K562 (cell line): ENCODE measurements around the gene ARID5B. TPM values are rescaled to one million over a fixed set of nuclear protein-coding genes. Genes with fewer than 3 reads are reported as not detected.
A peak's percentile ranks its signal among the peaks of the same experiment; 100 is the strongest.

Experiments
- ATAC-seq: fragments of 200-7000 bp; cut with Tn5 transposase; 3 replicates; pipeline ENCODE4 v1.9.1; 2020; ENCODE audit warnings: moderate library complexity
- BruUV-seq: library from RNA; stranded (reverse); fragments of 400-500 nt; replicated peaks from 2 replicates; lab custom pipeline; 2021; lab: Mats Ljungman, UMichigan
- CTCF ChIA-PET: fragments of 300-600 bp; formaldehyde crosslinking; extraction: SDS; loops from one replicate; lab custom pipeline; 2021; ENCODE audit warnings: low intra/inter-chr PET ratio; lab: Yijun Ruan, JAX
- POLR2A ChIA-PET: fragments of 300-600, 350-650 bp; sonication (Branson Sonifier 250); formaldehyde crosslinking; extraction: SDS; loops from one replicate; lab custom pipeline; 2021; ENCODE audit warnings: antibody characterized with exemption, inconsistent platforms; lab: Yijun Ruan, JAX
- DNase-seq, 4 experiments: peaks; one replicate each; pipeline versions ENCODE4 v3.0.0 to v3.0.0-alpha.2; 2011 to 2018; ENCODE audit warnings: low spot score in 3 of 4, mixed read lengths in 3 of 4; ENCODE audit errors: extremely low read depth in 1 of 4
- FAIRE-seq: peaks from 2 replicates; lab custom pipeline; 2011; peaks lifted over from hg19 to GRCh38; lab: Jason Lieb, UNC
- H2AFZ ChIP-seq: 2 replicates; pipeline ENCODE4 v1.6.0; 2011; ENCODE audit warnings: low read depth, low read length, control low read depth, inconsistent platforms
- H3K27ac ChIP-seq: fragments of 200-600 bp; 3 replicates; pipeline ENCODE4 v1.8.0; 2011; ENCODE audit warnings: low read depth, mild to moderate bottlenecking, control low read depth, inconsistent platforms, low read length, moderate library complexity, mixed read lengths; ENCODE audit errors: extremely low read depth
- H3K27me3 ChIP-seq, 2 experiments: fragments of 300-600 bp in 1 of 2; 2 replicates in 1 of 2; 3 replicates in 1 of 2; pipeline versions ENCODE4 v1.6.0 to v1.8.0; 2011; ENCODE audit warnings: inconsistent platforms in 2 of 2, low read length in 2 of 2, mild to moderate bottlenecking in 1 of 2, mixed read lengths in 1 of 2, moderate library complexity in 1 of 2; ENCODE audit not compliant: control insufficient read depth in 2 of 2, insufficient read depth in 2 of 2
- H3K36me3 ChIP-seq: fragments of 300-600 bp; 3 replicates; pipeline ENCODE4 v1.8.0; 2011; ENCODE audit warnings: mild to moderate bottlenecking, low read length, inconsistent platforms; ENCODE audit not compliant: control insufficient read depth, insufficient read depth
- H3K4me1 ChIP-seq, 2 experiments: fragments of 200-600 bp in 1 of 2; replicated peaks in 1 of 2; 2 replicates in 1 of 2; 3 replicates in 1 of 2; pipeline versions ENCODE4 v1.5.1 to v1.8.0; 2011; ENCODE audit warnings: inconsistent platforms in 2 of 2, low read length in 2 of 2, mild to moderate bottlenecking in 1 of 2, mixed read lengths in 1 of 2, moderate library complexity in 1 of 2; ENCODE audit not compliant: control insufficient read depth in 2 of 2, insufficient read depth in 2 of 2
- H3K4me2 ChIP-seq: 2 replicates; pipeline ENCODE4 v1.6.1; 2011; ENCODE audit warnings: low read length, control low read depth, inconsistent platforms, mixed read lengths; ENCODE audit not compliant: insufficient read depth
- H3K4me3 ChIP-seq: fragments of 200-600 bp; sonication (generic), shearing (Covaris generic); 2 replicates; pipeline ENCODE4 v1.5.1; 2016; ENCODE audit warnings: control low read depth, inconsistent platforms
- H3K79me2 ChIP-seq: fragments of 200-600 bp; 3 replicates; pipeline ENCODE4 v1.8.0; 2011; ENCODE audit warnings: low read length, inconsistent platforms; ENCODE audit not compliant: control insufficient read depth, insufficient read depth
- H3K9ac ChIP-seq, 2 experiments: 2 replicates each; pipeline versions ENCODE4 v1.6.0 to v1.6.1; 2011; ENCODE audit warnings: low read depth in 2 of 2, low read length in 2 of 2, control low read depth in 1 of 2, inconsistent platforms in 1 of 2, mild to moderate bottlenecking in 1 of 2, mixed read lengths in 1 of 2; ENCODE audit not compliant: insufficient read depth in 1 of 2
- H3K9me1 ChIP-seq: one replicate; pipeline ENCODE4 v1.6.0; 2011; ENCODE audit warnings: inconsistent platforms, mild to moderate bottlenecking, low read length, moderate library complexity; ENCODE audit not compliant: control insufficient read depth, insufficient read depth
- H3K9me3 ChIP-seq: replicated peaks from 2 replicates; pipeline ENCODE4 v1.5.1; 2011; ENCODE audit warnings: low read depth, low read length, inconsistent platforms; ENCODE audit not compliant: control insufficient read depth, insufficient read depth
- H4K20me1 ChIP-seq: replicated peaks from 2 replicates; pipeline ENCODE4 v1.6.1; 2011; ENCODE audit warnings: low read length, inconsistent platforms, mixed read lengths; ENCODE audit not compliant: control insufficient read depth, insufficient read depth
- ATF3 ChIP-seq, 2 experiments: fragments of 450-650 bp in 1 of 2; sonication (generic) in 1 of 2; formaldehyde crosslinking in 1 of 2; IDR thresholded peaks in 1 of 2; conservative IDR thresholded peaks in 1 of 2; 2 replicates each; pipeline versions ENCODE4 v1.6.1 to v1.8.1; 2016 to 2023; ENCODE audit warnings: mild to moderate bottlenecking in 2 of 2, moderate library complexity in 2 of 2, inconsistent platforms in 1 of 2, missing genetic modification reagents in 1 of 2
- ATF7 ChIP-seq: fragments of 450-650 bp; IDR thresholded peaks from 2 replicates; pipeline ENCODE4 v1.7.1; 2014; ENCODE audit warnings: mild to moderate bottlenecking, moderate library complexity
- E4F1 ChIP-seq: fragments of 250-450 bp; sonication (Bioruptor Pico); IDR thresholded peaks from 2 replicates; pipeline ENCODE4 v1.5.0; 2021; ENCODE audit warnings: mild to moderate bottlenecking, borderline replicate concordance
- JUNB ChIP-seq: fragments of 450-650 bp; formaldehyde crosslinking; conservative IDR thresholded peaks from 2 replicates; pipeline ENCODE4 v1.4.0; 2020; ENCODE audit warnings: mild to moderate bottlenecking
- MEIS2 ChIP-seq: fragments of 450-650 bp; IDR thresholded peaks from 2 replicates; pipeline ENCODE4 v1.6.1; 2014; ENCODE audit warnings: mild to moderate bottlenecking; ENCODE audit not compliant: partially characterized antibody
- NCOA1 ChIP-seq: fragments of 450-650 bp; IDR thresholded peaks from 2 replicates; pipeline ENCODE4 v1.6.1; 2016; ENCODE audit warnings: low read depth
- NR2C1 ChIP-seq, 2 experiments: fragments of 450-650 bp; IDR thresholded peaks; 2 replicates each; pipeline ENCODE4 v1.6.1; 2017; ENCODE audit warnings: mild to moderate bottlenecking in 2 of 2, antibody characterized with exemption in 1 of 2, inconsistent platforms in 1 of 2, missing compliant biosample characterization in 1 of 2, missing genetic modification characterization in 1 of 2
- RB1 ChIP-seq: fragments of 450-650 bp; IDR thresholded peaks from 2 replicates; pipeline ENCODE4 v1.6.1; 2017; ENCODE audit warnings: low read depth, mild to moderate bottlenecking
- SAP30 ChIP-seq: fragments of 200-600 bp; sonication (generic); IDR thresholded peaks from 2 replicates; pipeline ENCODE4 v1.6.1; 2012; ENCODE audit warnings: borderline replicate concordance, low read depth, mild to moderate bottlenecking, moderate library complexity, low read length, control low read depth, inconsistent platforms; ENCODE audit not compliant: insufficient read depth, poor library complexity, severe bottlenecking
- SMAD1 ChIP-seq: fragments of 150-350 bp; IDR thresholded peaks from 2 replicates; pipeline ENCODE4 v1.6.1; 2014; ENCODE audit warnings: low read length, low read depth; ENCODE audit not compliant: partially characterized antibody
- SOX6 ChIP-seq: fragments of 450-650 bp; IDR thresholded peaks from 2 replicates; pipeline ENCODE4 v1.6.1; 2014; ENCODE audit warnings: mild to moderate bottlenecking
- ZFP36 ChIP-seq: fragments of 150-350 bp; IDR thresholded peaks from 2 replicates; pipeline ENCODE4 v1.6.1; 2018; ENCODE audit warnings: low read length, low read depth; ENCODE audit not compliant: partially characterized antibody
- ZNF644 ChIP-seq: fragments of 200-800 bp; sonication (Bioruptor generic); IDR thresholded peaks from 2 replicates; pipeline ENCODE4 v1.6.1; 2016; ENCODE audit warnings: low read depth, missing genetic modification characterization, missing compliant biosample characterization
- ZNF76 ChIP-seq: fragments of 250-450 bp; sonication (Bioruptor Pico); IDR thresholded peaks from 2 replicates; pipeline ENCODE4 v1.4.0; 2020; ENCODE audit warnings: mild to moderate bottlenecking, moderate library complexity, borderline replicate concordance
- WGBS: fragments of 100-300 bp; shearing (Covaris generic); methylation state at CpG from one replicate; pipeline ENCODE4 v1.1.6; 2016; ENCODE audit warnings: low coverage, mixed read lengths; ENCODE audit not compliant: insufficient coverage; ENCODE audit errors: missing lambda C conversion rate; 5-methylcytosine and 5-hydroxymethylcytosine counted together
- in situ Hi-C: fragments of 300-500 bp; cut with MboI; formaldehyde crosslinking; loops from 4 replicates; pipeline ENCODE4 v1.15.0; 2018; ENCODE audit warnings: inconsistent platforms, mixed read lengths
- intact Hi-C: fragments of 100-400 bp; cut with micrococcal nuclease; formaldehyde crosslinking; loops from 2 replicates; pipeline ENCODE4 v1.14.2; 2022
- polyA plus RNA-seq, 8 experiments: library from polyadenylated mRNA; depleted of rRNA in 4 of 8; stranded (reverse) in 5 of 8; unstranded in 3 of 8; fragments of >200 nt; fragmentation: Nextera tagmentation in 2 of 8; fragmentation: Illumina TruSeq in 1 of 8; extraction: Ambion mirVana in 2 of 8; extraction: Trizol in 1 of 8; gene quantifications; 2 replicates each; pipeline versions ENCODE4 v1.2.1 to v1.2.3, GENCODE V29; 2011 to 2014; ENCODE audit warnings: inconsistent platforms in 1 of 8, missing spikeins in 1 of 8
- total RNA-seq, 7 experiments: library from RNA; depleted of rRNA in 6 of 7; stranded (reverse); fragments of >200 nt in 6 of 7; fragmentation: Illumina TruSeq in 2 of 7; extraction: Trizol in 2 of 7; gene quantifications; 2 replicates each; pipeline versions ENCODE4 v1.2.1 to v1.2.3, GENCODE V29; 2011 to 2021; ENCODE audit warnings: low replicate concordance in 1 of 7

ARID5B gene
- total and polyA plus RNA-seq, 9 of the 15 experiments (the other 6 are each of a cell fraction or from before 2014, with no cell fraction given), result 0.48 to 1.6 (median 0.80) TPM

- no peak for TF ChIP-seq NR2C1 (IDR thresholded peaks at IDR 0.05)
- TF ChIP-seq NR2C1 (tag; IDR thresholded peaks at IDR 0.05), result no peak
- TF ChIP-seq NCOA1, result no peak
- TF ChIP-seq, all 486 proteins: peak for 0
Observed at GRCh38 chr10:62062752-62063512, 161.4 kb downstream of the ARID5B start (continued).

- POLR2A ChIA-PET, result interaction anchor here (0.7 to 1.8 kb wide), 4 partner anchors 9 to 189 kb away, joined by 3 to 4 read pairs (median 4); no protein-coding TSS in a partner anchor
- Histone ChIP-seq H3K4me2 (no peak overlapping the region), H3K36me3 (no peaks in the 10 kb centered on the region), H3K4me3 (no peak overlapping the region), H3K27ac (no peak overlapping the region), H3K9ac (no peak overlapping the region), H3K4me1 (0 out of 5 replicates have a peak, but pooled peaks cover 0 to 5% of the 10 kb centered on the region in 2 experiments), H3K79me2 (no peaks in the 10 kb centered on the region), H3K9me3 (no peaks in the 10 kb centered on the region), H2AFZ (peak overlapping the region; percentile 36), H3K9me1 (no peaks in the 10 kb centered on the region), H4K20me1 (no peaks in the 10 kb centered on the region), H3K27me3 (no peaks in the 10 kb centered on the region)
- CTCF ChIA-PET, result no interaction called here
- ATAC-seq (peak; percentile 71), DNase-seq (peak in 3 of 4 experiments; percentile 21 to 72 (median 28)), FAIRE-seq (peak; percentile 55)
- BruUV-seq, result no TSS peak
- 20% methylated on average over 3 of the region's 3 CpGs for WGBS
- in situ Hi-C loops, result no loop called here
- intact Hi-C loops, result no loop called here
- TF ChIP-seq ZFP36, result peak; percentile 19
- TF ChIP-seq SAP30, result no peak
- TF ChIP-seq SOX6, result no peak
- TF ChIP-seq ATF3 (IDR thresholded peaks at IDR 0.05), result peak; percentile 78
- TF ChIP-seq ATF3 (CRISPR knock-in tag; conservative IDR thresholded peaks at IDR 0.05), result no peak
- no peak for TF ChIP-seq ZNF76 (CRISPR knock-in tag)
- no peak for TF ChIP-seq RB1
- no peak for TF ChIP-seq SMAD1
- no peak for TF ChIP-seq JUNB (CRISPR knock-in tag)
- TF ChIP-seq E4F1 (CRISPR knock-in tag), result no peak
- no peak for TF ChIP-seq MEIS2
- TF ChIP-seq ZNF644 (tag), result no peak
- TF ChIP-seq ATF7, result peak; percentile 94
Observed at GRCh38 chr10:62063795-62064472, 162.4 kb downstream of the ARID5B start.
